ENCODE data around the gene NMT2.

- no peak for TF ChIP-seq CTCF (conservative IDR thresholded peaks at IDR 0.05; ENCODE audit: low read depth, low read length)
- TF ChIP-seq EZH2 (IDR thresholded peaks at IDR 0.05; ENCODE audit: borderline replicate concordance, low read depth, low read length, poor library complexity, severe bottlenecking): no peak
Observed at GRCh38 chr10:15123749-15124184, 44.7 kb downstream of the NMT2 start.
